Measurements from ENCODE around the gene FPR3. TPM values are rescaled to one million over a fixed set of nuclear protein-coding genes. Genes with fewer than 3 reads are reported as not detected.
A peak's percentile ranks its signal among the peaks of the same experiment; 100 is the strongest.

Gene FPR3
- total RNA-seq (not detected), polyA plus RNA-seq (not detected)

DNA sequence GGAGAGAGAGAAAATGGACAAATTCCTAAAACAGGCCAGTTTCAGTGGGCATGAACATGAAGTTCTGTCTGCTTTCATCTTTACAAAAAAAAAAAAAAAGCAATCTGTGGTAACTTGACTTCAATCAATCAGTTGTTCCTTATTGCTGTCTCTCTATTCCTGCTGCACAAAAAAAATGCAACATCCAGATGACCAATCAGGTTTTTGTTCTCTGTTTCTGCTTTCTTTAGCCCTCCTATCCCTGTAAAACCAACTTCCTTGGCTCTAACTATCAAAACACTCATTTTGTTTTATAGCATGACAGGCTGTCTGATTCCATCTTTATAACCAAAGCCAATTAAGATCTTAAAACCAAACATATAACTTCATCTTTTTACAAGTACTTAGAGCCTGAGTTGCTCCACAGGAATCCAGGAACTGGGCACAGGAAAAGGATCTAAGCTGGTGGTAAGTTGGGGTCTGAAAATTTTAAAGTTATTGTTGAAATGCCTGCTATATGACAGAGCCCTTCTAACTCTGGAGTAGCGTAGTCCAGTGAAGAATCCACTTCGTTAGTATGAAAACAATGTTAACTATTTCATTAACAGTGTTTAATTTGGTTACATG lies at the start of gene FPR3:
Gene FPR3, plus strand, starts transcription at position 273 of the 606 bp plus-strand sequence. CDS start 28,592 bp downstream, outside the sequence.
- H3K27ac ChIP-seq (ENCODE audit: insufficient read depth, low read length, poor library complexity, severe bottlenecking): no peak within 1 kb of the TSS

DNA sequence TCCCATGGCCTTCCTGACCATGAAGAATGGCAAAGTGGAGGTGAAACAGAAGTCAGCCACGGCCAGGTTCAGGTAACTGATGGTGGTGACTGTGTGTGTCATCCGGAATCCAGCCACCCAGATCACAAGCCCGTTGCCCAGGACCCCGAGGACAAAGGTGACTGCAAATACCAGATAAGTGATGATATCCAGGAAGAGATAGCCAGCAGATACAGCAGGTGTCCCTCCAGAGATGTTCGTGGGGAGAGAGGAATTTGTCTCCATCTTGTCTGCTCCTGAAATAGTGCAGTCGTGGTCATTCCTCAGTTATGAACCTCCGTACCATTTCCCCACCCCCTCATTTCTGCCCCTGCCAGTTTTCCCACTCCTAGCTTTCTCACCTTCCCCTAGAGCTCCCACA lies 48.2 kb upstream of the FPR3 start:
- Histone ChIP-seq H3K27ac (ENCODE audit: insufficient read depth, low read length, poor library complexity, severe bottlenecking) (no peak overlapping the region), H3K4me1 (ENCODE audit: control insufficient read depth, insufficient read depth, low read length, poor library complexity, severe bottlenecking) (no peaks in the 10 kb centered on the region), H3K9me3 (ENCODE audit: control insufficient read depth in 2 of 2, low read length in 2 of 2) (no peaks in the 10 kb centered on the region), H3K27me3 (ENCODE audit: control insufficient read depth, insufficient read depth, low read length) (no peaks in the 10 kb centered on the region), H3K36me3 (ENCODE audit: control insufficient read depth, insufficient read depth, low read length) (no peaks in the 10 kb centered on the region), H3K4me3 (ENCODE audit: low read depth, low read length) (no peak overlapping the region)
- no peak overlapping the region for H3K4me3 Mint-ChIP-seq
- ATAC-seq (ENCODE audit: low read depth in 2 of 2) (no peak), DNase-seq (no peak)
- H3K9me3 Mint-ChIP-seq: peaks cover 0 to 8% (median 3%) of the 10 kb centered on the region in 7 donors
- peaks cover 0 to 2% (median 0%) of the 10 kb centered on the region in 4 donors for H3K4me1 Mint-ChIP-seq
- no peaks in the 10 kb centered on the region for H3K36me3 Mint-ChIP-seq
- H3K27ac Mint-ChIP-seq: no peak overlapping the region
- no peaks in the 10 kb centered on the region for H3K27me3 Mint-ChIP-seq

More for the DNA sequence above, at the start of gene FPR3:
- Mint-ChIP-seq H3K27me3 (no peaks in the 10 kb centered on the region), H3K36me3 (no peaks in the 10 kb centered on the region), H3K4me1 (no peaks in the 10 kb centered on the region), H3K9me3 (peaks cover 4 to 24% (median 11%) of the 10 kb centered on the region in 7 donors), H3K27ac (no peak within 1 kb of the TSS), H3K4me3 (no peak within 1 kb of the TSS)
- Histone ChIP-seq H3K36me3 (ENCODE audit: control insufficient read depth, insufficient read depth, low read length) (no peaks in the 10 kb centered on the region), H3K9me3 (ENCODE audit: control insufficient read depth in 2 of 2, low read length in 2 of 2) (peaks cover 3 to 5% of the 10 kb centered on the region in 2 experiments), H3K27me3 (ENCODE audit: control insufficient read depth, insufficient read depth, low read length) (no peaks in the 10 kb centered on the region), H3K4me3 (ENCODE audit: low read depth, low read length) (no peak within 1 kb of the TSS), H3K4me1 (ENCODE audit: control insufficient read depth, insufficient read depth, low read length, poor library complexity, severe bottlenecking) (no peaks in the 10 kb centered on the region)
- no peak for DNase-seq
- no peak for ATAC-seq (ENCODE audit: low read depth in 2 of 2)

GRCh38 chr19:51749979-51750378 lies 45.0 kb upstream of the FPR3 start:
- ATAC-seq (ENCODE audit: low read depth in 2 of 2) (no peak), DNase-seq (no peak)
- no peak overlapping the region for H3K27ac Mint-ChIP-seq
- no peaks in the 10 kb centered on the region for H3K36me3 ChIP-seq (ENCODE audit: control insufficient read depth, insufficient read depth, low read length)
- H3K4me1 Mint-ChIP-seq: no peaks in the 10 kb centered on the region
- H3K27me3 ChIP-seq (ENCODE audit: control insufficient read depth, insufficient read depth, low read length): no peaks in the 10 kb centered on the region
- H3K9me3 ChIP-seq (ENCODE audit: control insufficient read depth in 2 of 2, low read length in 2 of 2): no peaks in the 10 kb centered on the region
- H3K4me1 ChIP-seq (ENCODE audit: control insufficient read depth, insufficient read depth, low read length, poor library complexity, severe bottlenecking): no peaks in the 10 kb centered on the region
- H3K27me3 Mint-ChIP-seq: no peaks in the 10 kb centered on the region
- H3K4me3 Mint-ChIP-seq: no peak overlapping the region
- peaks cover 0 to 9% (median 3%) of the 10 kb centered on the region in 7 donors for H3K9me3 Mint-ChIP-seq
- no peaks in the 10 kb centered on the region for H3K36me3 Mint-ChIP-seq
- no peak overlapping the region for H3K4me3 ChIP-seq (ENCODE audit: low read depth, low read length)
- no peak overlapping the region for H3K27ac ChIP-seq (ENCODE audit: insufficient read depth, low read length, poor library complexity, severe bottlenecking)

- no peak overlapping the region for H3K27ac ChIP-seq (ENCODE audit: insufficient read depth, low read length, poor library complexity, severe bottlenecking)
Measured at GRCh38 chr19:51750400-51751094, 44.4 kb upstream of the FPR3 start.

DNA sequence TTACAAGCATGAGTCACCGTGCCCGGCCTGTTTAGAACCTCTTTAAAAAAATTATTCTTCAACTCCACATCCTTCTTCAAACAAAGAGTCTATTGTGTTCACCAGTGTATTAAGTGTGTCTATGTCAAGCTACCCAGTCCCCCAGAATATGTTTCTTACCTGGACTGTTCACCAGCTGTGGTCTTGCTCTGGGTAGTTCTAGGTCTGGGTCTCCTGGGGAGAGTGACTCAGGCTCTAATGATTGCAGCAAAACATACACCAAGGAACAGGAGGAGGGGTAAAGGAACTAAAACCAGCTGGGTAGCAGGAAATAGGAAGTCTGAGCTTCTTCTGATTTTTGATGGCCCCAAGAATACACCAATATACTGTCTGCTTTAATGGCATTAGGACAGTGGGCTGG lies 43.3 kb upstream of the FPR3 start, which contains the start of gene FPR1:
Gene FPR1, minus strand, starts transcription at position 224 of the 400 bp plus-strand sequence. CDS start 4,884 bp downstream, outside the sequence.
- Histone ChIP-seq H3K36me3 (ENCODE audit: control insufficient read depth, insufficient read depth, low read length) (no peaks in the 10 kb centered on the region), H3K27me3 (ENCODE audit: control insufficient read depth, insufficient read depth, low read length) (no peaks in the 10 kb centered on the region), H3K4me1 (ENCODE audit: control insufficient read depth, insufficient read depth, low read length, poor library complexity, severe bottlenecking) (no peaks in the 10 kb centered on the region), H3K9me3 (ENCODE audit: control insufficient read depth in 2 of 2, low read length in 2 of 2) (peaks cover 0 to under 1% of the 10 kb centered on the region in 2 experiments), H3K4me3 (ENCODE audit: low read depth, low read length) (no peak within 1 kb of the TSS), H3K27ac (ENCODE audit: insufficient read depth, low read length, poor library complexity, severe bottlenecking) (no peak within 1 kb of the TSS)
- Mint-ChIP-seq H3K4me3 (no peak within 1 kb of the TSS), H3K27ac (no peak within 1 kb of the TSS), H3K4me1 (no peaks in the 10 kb centered on the region), H3K36me3 (no peaks in the 10 kb centered on the region), H3K9me3 (peaks cover 0 to 17% (median 5%) of the 10 kb centered on the region in 7 donors), H3K27me3 (no peaks in the 10 kb centered on the region)
- ATAC-seq (ENCODE audit: low read depth in 2 of 2): peak in 1 of 2 donors; percentile 25
- DNase-seq: no peak

More at GRCh38 chr19:51750400-51751094, 44.4 kb upstream of the FPR3 start:
- no peak overlapping the region for H3K4me3 Mint-ChIP-seq
- Histone ChIP-seq H3K9me3 (ENCODE audit: control insufficient read depth in 2 of 2, low read length in 2 of 2) (no peaks in the 10 kb centered on the region), H3K4me1 (ENCODE audit: control insufficient read depth, insufficient read depth, low read length, poor library complexity, severe bottlenecking) (no peaks in the 10 kb centered on the region), H3K27me3 (ENCODE audit: control insufficient read depth, insufficient read depth, low read length) (no peaks in the 10 kb centered on the region), H3K36me3 (ENCODE audit: control insufficient read depth, insufficient read depth, low read length) (no peaks in the 10 kb centered on the region), H3K4me3 (ENCODE audit: low read depth, low read length) (no peak overlapping the region)
- no peak overlapping the region for H3K27ac Mint-ChIP-seq
- H3K4me1 Mint-ChIP-seq: no peaks in the 10 kb centered on the region
- DNase-seq: no peak
- H3K36me3 Mint-ChIP-seq: no peaks in the 10 kb centered on the region
- peaks cover 0 to 14% (median 5%) of the 10 kb centered on the region in 7 donors for H3K9me3 Mint-ChIP-seq
- no peaks in the 10 kb centered on the region for H3K27me3 Mint-ChIP-seq
- ATAC-seq (ENCODE audit: low read depth in 2 of 2): no peak

DNA sequence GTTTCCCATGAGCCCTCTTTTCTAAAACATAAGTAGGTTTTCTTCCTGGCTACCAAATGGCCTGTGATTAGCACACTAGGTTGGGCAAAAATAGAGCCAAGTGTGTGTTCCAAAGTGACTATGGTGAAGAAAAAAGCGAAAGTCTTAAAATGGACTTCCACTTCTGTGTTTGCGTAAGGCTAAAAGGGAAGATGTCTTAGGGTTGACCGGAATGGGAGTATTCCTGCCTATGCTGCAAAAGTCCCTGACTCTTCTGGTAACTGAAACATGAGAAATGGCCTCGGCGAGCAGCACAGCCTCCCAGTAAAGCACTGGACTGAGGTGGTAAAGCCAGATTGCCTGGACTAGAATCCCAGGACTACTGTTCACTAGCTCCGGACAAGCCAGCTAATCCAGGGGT lies 40.8 kb upstream of the FPR3 start:
- H3K27ac ChIP-seq (ENCODE audit: insufficient read depth, low read length, poor library complexity, severe bottlenecking): no peak overlapping the region
- H3K27ac Mint-ChIP-seq: no peak overlapping the region
- H3K36me3 Mint-ChIP-seq: no peaks in the 10 kb centered on the region
- peaks cover 0 to 4% of the 10 kb centered on the region in 2 experiments for H3K9me3 ChIP-seq (ENCODE audit: control insufficient read depth in 2 of 2, low read length in 2 of 2)
- H3K4me3 ChIP-seq (ENCODE audit: low read depth, low read length): no peak overlapping the region
- H3K4me1 ChIP-seq (ENCODE audit: control insufficient read depth, insufficient read depth, low read length, poor library complexity, severe bottlenecking): no peaks in the 10 kb centered on the region
- H3K4me1 Mint-ChIP-seq: no peaks in the 10 kb centered on the region
- H3K27me3 Mint-ChIP-seq: no peaks in the 10 kb centered on the region
- H3K4me3 Mint-ChIP-seq: no peak overlapping the region
- DNase-seq (no peak), ATAC-seq (ENCODE audit: low read depth in 2 of 2) (no peak)
- no peaks in the 10 kb centered on the region for H3K36me3 ChIP-seq (ENCODE audit: control insufficient read depth, insufficient read depth, low read length)
- H3K9me3 Mint-ChIP-seq: peaks cover 0 to 13% (median 6%) of the 10 kb centered on the region in 7 donors
- H3K27me3 ChIP-seq (ENCODE audit: control insufficient read depth, insufficient read depth, low read length): no peaks in the 10 kb centered on the region

DNA sequence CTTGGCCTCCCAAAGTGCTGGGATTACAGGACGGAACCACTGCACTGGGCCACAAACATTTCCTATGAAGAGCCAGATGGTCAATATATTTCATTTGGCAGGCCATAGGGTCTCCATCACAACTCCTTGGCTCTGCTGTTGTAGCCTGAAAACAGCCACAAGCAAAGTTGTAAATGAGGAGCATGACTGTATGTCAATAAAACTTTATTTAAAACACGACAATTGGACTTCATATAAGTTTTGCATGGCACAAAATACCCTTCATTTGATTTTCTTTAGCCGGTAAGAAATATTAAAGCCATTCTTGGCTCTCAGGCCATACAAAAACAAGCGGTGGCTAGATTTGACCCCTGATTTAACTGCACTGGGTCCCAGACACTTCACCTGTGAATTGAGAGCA lies 40.2 kb upstream of the FPR3 start:
- no peak overlapping the region for H3K27ac ChIP-seq (ENCODE audit: insufficient read depth, low read length, poor library complexity, severe bottlenecking)
- no peaks in the 10 kb centered on the region for H3K36me3 Mint-ChIP-seq
- no peak overlapping the region for H3K27ac Mint-ChIP-seq
- H3K27me3 ChIP-seq (ENCODE audit: control insufficient read depth, insufficient read depth, low read length): no peaks in the 10 kb centered on the region
- no peak overlapping the region for H3K4me3 Mint-ChIP-seq
- peaks cover 2 to 13% (median 6%) of the 10 kb centered on the region in 7 donors for H3K9me3 Mint-ChIP-seq
- no peaks in the 10 kb centered on the region for H3K27me3 Mint-ChIP-seq
- H3K9me3 ChIP-seq (ENCODE audit: control insufficient read depth in 2 of 2, low read length in 2 of 2): peaks cover 0 to 4% of the 10 kb centered on the region in 2 experiments
- no peaks in the 10 kb centered on the region for H3K4me1 Mint-ChIP-seq
- DNase-seq: no peak
- no peak for ATAC-seq (ENCODE audit: low read depth in 2 of 2)
- no peaks in the 10 kb centered on the region for H3K36me3 ChIP-seq (ENCODE audit: control insufficient read depth, insufficient read depth, low read length)
- no peak overlapping the region for H3K4me3 ChIP-seq (ENCODE audit: low read depth, low read length)
- no peaks in the 10 kb centered on the region for H3K4me1 ChIP-seq (ENCODE audit: control insufficient read depth, insufficient read depth, low read length, poor library complexity, severe bottlenecking)

Measured in CD4-positive, CD25-positive, alpha-beta regulatory T cell (primary cell).